GM12878 (cell line): ENCODE results near the gene TTC31. TPM values are rescaled to one million over a fixed set of nuclear protein-coding genes. Genes with fewer than 3 reads are reported as not detected.

Experiments used
- ATAC-seq: fragments of 200-7000 bp; cut with Tn5 transposase; 3 replicates; pipeline ENCODE4 v1.9.1; 2020; ENCODE audit warnings: mild to moderate bottlenecking, moderate library complexity
- BruUV-seq: library from RNA; stranded (reverse); fragments of 400-500 nt; replicated peaks from 2 replicates; lab custom pipeline; 2021; lab: Mats Ljungman, UMichigan
- CTCF ChIA-PET: fragments of 300-600 bp; sonication (Branson Sonifier 250); formaldehyde crosslinking; extraction: SDS; loops from one replicate; lab custom pipeline; 2021; ENCODE audit warnings: inconsistent platforms; lab: Yijun Ruan, JAX
- POLR2A ChIA-PET: fragments of 350-600 bp; formaldehyde crosslinking; extraction: SDS; loops from one replicate; lab custom pipeline; 2021; ENCODE audit warnings: inconsistent platforms; lab: Charles Lee
- RAD21 ChIA-PET: fragments of 300-600 bp; sonication (Branson Sonifier 250); formaldehyde crosslinking; loops from one replicate; lab custom pipeline; 2023; ENCODE audit warnings: antibody characterized with exemption; ENCODE audit not compliant: unreplicated experiment; lab: Charles Lee
- SMC1A ChIA-PET: fragments of 300-600 bp; sonication (Branson Sonifier 250); formaldehyde crosslinking; loops from one replicate; lab custom pipeline; 2023; ENCODE audit not compliant: unreplicated experiment, uncharacterized antibody; lab: Charles Lee
- DNase-seq: peaks from one replicate; pipeline ENCODE4 v3.0.0-alpha.2; 2011; ENCODE audit warnings: low read depth, low spot score
- FAIRE-seq: peaks from 3 replicates; lab custom pipeline; 2011; peaks lifted over from hg19 to GRCh38; lab: Jason Lieb, UNC
- H2AFZ ChIP-seq: 2 replicates; pipeline ENCODE4 v1.6.0; 2011; ENCODE audit warnings: low read depth, low read length, control low read depth; ENCODE audit not compliant: control insufficient read depth
- H3K27ac ChIP-seq: 2 replicates; pipeline ENCODE4 v1.5.1; 2011; ENCODE audit warnings: control low read depth; ENCODE audit not compliant: control insufficient read depth, insufficient read depth
- H3K27me3 ChIP-seq, 2 experiments: replicated peaks in 1 of 2; 2 replicates each; pipeline versions ENCODE4 v1.6.0 to v1.6.1; 2011; ENCODE audit warnings: low read length in 1 of 2; ENCODE audit not compliant: control insufficient read depth in 2 of 2, insufficient read depth in 2 of 2
- H3K36me3 ChIP-seq, 2 experiments: 2 replicates each; pipeline ENCODE4 v1.5.1; 2011; ENCODE audit warnings: low read length in 1 of 2; ENCODE audit not compliant: control insufficient read depth in 2 of 2, insufficient read depth in 2 of 2
- H3K4me1 ChIP-seq: 2 replicates; pipeline ENCODE4 v1.6.1; 2011; ENCODE audit warnings: mild to moderate bottlenecking, low read length, moderate library complexity, mixed read lengths; ENCODE audit not compliant: control insufficient read depth, insufficient read depth
- H3K4me2 ChIP-seq: 2 replicates; pipeline ENCODE4 v1.6.0; 2011; ENCODE audit warnings: control low read depth; ENCODE audit not compliant: control insufficient read depth, insufficient read depth
- H3K4me3 ChIP-seq: fragments of 200-600 bp; sonication (generic); 2 replicates; pipeline ENCODE4 v1.5.1; 2016
- H3K79me2 ChIP-seq: 2 replicates; pipeline ENCODE4 v1.6.0; 2011; ENCODE audit warnings: low read length; ENCODE audit not compliant: control insufficient read depth, insufficient read depth
- H3K9ac ChIP-seq: 2 replicates; pipeline ENCODE4 v1.8.0; 2011; ENCODE audit warnings: low read length, control low read depth, mixed read lengths; ENCODE audit not compliant: control insufficient read depth, insufficient read depth
- H3K9me3 ChIP-seq: replicated peaks from 3 replicates; pipeline ENCODE4 v1.5.1; 2011; ENCODE audit warnings: mild to moderate bottlenecking, low read length; ENCODE audit not compliant: control insufficient read depth, insufficient read depth
- H4K20me1 ChIP-seq: 2 replicates; pipeline ENCODE4 v1.6.0; 2011; ENCODE audit not compliant: control insufficient read depth, insufficient read depth
- BACH1 ChIP-seq: fragments of 450-650 bp; IDR thresholded peaks from 2 replicates; pipeline ENCODE4 v1.6.1; 2017; ENCODE audit warnings: mild to moderate bottlenecking, borderline replicate concordance
- HDGF ChIP-seq: fragments of 450-650 bp; IDR thresholded peaks from 2 replicates; pipeline ENCODE4 v1.6.1; 2016; ENCODE audit warnings: antibody characterized with exemption
- MXI1 ChIP-seq: fragments of 150-350 bp; IDR thresholded peaks from 2 replicates; pipeline ENCODE4 v1.6.1; 2011; ENCODE audit warnings: low read depth, mild to moderate bottlenecking, inconsistent platforms, low read length, improper control_type of control experiment
- WGBS: methylation state at CpG from one replicate; pipeline ENCODE4 v1.1.6; 2016; ENCODE audit warnings: low lambda C conversion rate; ENCODE audit not compliant: insufficient replicate concordance, insufficient coverage; ENCODE audit errors: missing lambda C conversion rate; 5-methylcytosine and 5-hydroxymethylcytosine counted together
- in situ Hi-C: fragments of 300-500 bp; cut with MboI; formaldehyde crosslinking; loops from 9 replicates; pipeline ENCODE4 v1.14.3; 2018; ENCODE audit warnings: mixed read lengths
- intact Hi-C: fragments of 100-400 bp; cut with micrococcal nuclease; formaldehyde crosslinking; loops from one replicate; pipeline ENCODE4 v1.14.2; 2022; ENCODE audit not compliant: unreplicated experiment
- polyA plus RNA-seq, 11 experiments: library from polyadenylated mRNA; depleted of rRNA in 4 of 11; unstranded in 6 of 11; stranded (reverse) in 5 of 11; fragments of >200 nt; fragmentation: Nextera tagmentation in 4 of 11; fragmentation: Illumina TruSeq in 1 of 11; extraction: Ambion mirVana in 4 of 11; extraction: Trizol in 1 of 11; gene quantifications; 1 replicate in 1 of 11; 2 replicates in 10 of 11; pipeline versions ENCODE4 v1.2.1 to v1.2.3, GENCODE V29; 2011 to 2016; ENCODE audit warnings: inconsistent platforms in 2 of 11, missing spikeins in 2 of 11, low read depth in 1 of 11
- total RNA-seq, 4 experiments: library from RNA; depleted of rRNA in 3 of 4; stranded (reverse); fragments of >200 nt in 3 of 4; fragmentation: Illumina TruSeq in 1 of 4; extraction: Trizol in 1 of 4; gene quantifications; 2 replicates each; pipeline versions ENCODE4 v1.2.1 to v1.2.3, GENCODE V29; 2013 to 2021
- TF ChIP-seq, protein P1 (sequence below): fragments of 450-650 bp; formaldehyde crosslinking; IDR thresholded peaks from 2 replicates; pipeline ENCODE4 v1.4.0; 2020; ENCODE audit warnings: mild to moderate bottlenecking, moderate library complexity
- TF ChIP-seq, protein P2 (sequence below): fragments of 450-650 bp; IDR thresholded peaks from 2 replicates; pipeline ENCODE4 v1.6.1; 2016; ENCODE audit warnings: mild to moderate bottlenecking

TTC31 gene
- total and polyA plus RNA-seq, 10 of the 15 experiments (the other 5 are each of a cell fraction or from before 2014, with no cell fraction given): 6.5 to 34.9 (median 25.9) TPM

DNA sequence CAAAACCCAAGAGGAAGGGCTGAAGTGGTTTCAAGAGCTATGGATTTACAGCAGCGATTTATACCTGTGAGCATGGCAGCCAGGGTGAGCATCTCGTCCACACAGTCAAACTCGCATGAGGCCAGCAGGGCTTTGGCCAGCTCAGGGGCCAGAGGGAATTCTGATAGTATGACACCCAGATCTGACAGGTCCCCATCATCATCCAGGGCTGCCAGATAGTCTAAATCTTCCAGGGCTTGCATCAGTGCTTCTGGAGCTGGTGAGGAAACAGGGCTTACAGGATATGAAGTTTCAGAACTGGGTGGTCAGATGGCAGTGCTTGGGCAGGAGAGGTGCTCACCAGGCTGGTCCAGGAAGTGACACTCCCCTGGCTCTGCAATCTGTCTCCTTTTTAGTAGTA is 39.6 kb downstream of the TTC31 start (continued):
- TF ChIP-seq, protein P1, sequence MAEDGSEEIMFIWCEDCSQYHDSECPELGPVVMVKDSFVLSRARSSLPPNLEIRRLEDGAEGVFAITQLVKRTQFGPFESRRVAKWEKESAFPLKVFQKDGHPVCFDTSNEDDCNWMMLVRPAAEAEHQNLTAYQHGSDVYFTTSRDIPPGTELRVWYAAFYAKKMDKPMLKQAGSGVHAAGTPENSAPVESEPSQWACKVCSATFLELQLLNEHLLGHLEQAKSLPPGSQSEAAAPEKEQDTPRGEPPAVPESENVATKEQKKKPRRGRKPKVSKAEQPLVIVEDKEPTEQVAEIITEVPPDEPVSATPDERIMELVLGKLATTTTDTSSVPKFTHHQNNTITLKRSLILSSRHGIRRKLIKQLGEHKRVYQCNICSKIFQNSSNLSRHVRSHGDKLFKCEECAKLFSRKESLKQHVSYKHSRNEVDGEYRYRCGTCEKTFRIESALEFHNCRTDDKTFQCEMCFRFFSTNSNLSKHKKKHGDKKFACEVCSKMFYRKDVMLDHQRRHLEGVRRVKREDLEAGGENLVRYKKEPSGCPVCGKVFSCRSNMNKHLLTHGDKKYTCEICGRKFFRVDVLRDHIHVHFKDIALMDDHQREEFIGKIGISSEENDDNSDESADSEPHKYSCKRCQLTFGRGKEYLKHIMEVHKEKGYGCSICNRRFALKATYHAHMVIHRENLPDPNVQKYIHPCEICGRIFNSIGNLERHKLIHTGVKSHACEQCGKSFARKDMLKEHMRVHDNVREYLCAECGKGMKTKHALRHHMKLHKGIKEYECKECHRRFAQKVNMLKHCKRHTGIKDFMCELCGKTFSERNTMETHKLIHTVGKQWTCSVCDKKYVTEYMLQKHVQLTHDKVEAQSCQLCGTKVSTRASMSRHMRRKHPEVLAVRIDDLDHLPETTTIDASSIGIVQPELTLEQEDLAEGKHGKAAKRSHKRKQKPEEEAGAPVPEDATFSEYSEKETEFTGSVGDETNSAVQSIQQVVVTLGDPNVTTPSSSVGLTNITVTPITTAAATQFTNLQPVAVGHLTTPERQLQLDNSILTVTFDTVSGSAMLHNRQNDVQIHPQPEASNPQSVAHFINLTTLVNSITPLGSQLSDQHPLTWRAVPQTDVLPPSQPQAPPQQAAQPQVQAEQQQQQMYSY (CRISPR knock-in tag): no peak
- TF ChIP-seq MXI1: no peak
- TF ChIP-seq, protein P2, sequence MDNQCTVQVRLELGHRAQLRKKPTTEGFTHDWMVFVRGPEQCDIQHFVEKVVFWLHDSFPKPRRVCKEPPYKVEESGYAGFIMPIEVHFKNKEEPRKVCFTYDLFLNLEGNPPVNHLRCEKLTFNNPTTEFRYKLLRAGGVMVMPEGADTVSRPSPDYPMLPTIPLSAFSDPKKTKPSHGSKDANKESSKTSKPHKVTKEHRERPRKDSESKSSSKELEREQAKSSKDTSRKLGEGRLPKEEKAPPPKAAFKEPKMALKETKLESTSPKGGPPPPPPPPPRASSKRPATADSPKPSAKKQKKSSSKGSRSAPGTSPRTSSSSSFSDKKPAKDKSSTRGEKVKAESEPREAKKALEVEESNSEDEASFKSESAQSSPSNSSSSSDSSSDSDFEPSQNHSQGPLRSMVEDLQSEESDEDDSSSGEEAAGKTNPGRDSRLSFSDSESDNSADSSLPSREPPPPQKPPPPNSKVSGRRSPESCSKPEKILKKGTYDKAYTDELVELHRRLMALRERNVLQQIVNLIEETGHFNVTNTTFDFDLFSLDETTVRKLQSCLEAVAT: no peak

DNA sequence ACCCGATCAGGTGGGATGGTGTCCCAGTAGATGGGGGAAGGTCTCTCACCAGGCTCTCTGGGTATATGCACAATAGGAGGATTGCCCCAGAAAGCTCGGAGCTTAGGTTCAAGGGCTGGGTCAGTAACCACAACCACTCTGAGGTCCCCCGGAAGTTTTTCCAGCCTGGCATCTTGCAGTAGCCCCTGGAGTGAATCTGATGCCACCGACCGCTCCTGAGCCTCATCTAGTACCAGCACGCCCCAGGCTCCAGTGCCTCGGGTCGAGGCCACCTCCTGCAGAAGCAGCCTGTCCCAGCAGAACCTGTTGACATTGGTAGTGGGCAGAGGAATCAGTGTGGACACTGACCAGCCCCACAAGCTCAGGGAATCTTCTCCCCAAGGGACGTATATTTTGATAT is 41.1 kb downstream of the TTC31 start:
- CTCF ChIA-PET: no interaction called here
- DNase-seq: no peak
- H3K27ac ChIP-seq: no peak overlapping the region
- no peak for ATAC-seq
- peaks cover 18% of the 10 kb centered on the region for H3K79me2 ChIP-seq
- intact Hi-C loops (no loop called here), in situ Hi-C loops (no loop called here)
- no peak overlapping the region for H2AFZ ChIP-seq
- H3K4me3 ChIP-seq: no peak overlapping the region
- no peak for FAIRE-seq
- H4K20me1 ChIP-seq: no peaks in the 10 kb centered on the region
- POLR2A ChIA-PET: no interaction called here
- SMC1A ChIA-PET: no interaction called here
- peaks cover 21% of the 10 kb centered on the region for H3K4me1 ChIP-seq
- 84% methylated on average over 9 of the region's 9 CpGs for WGBS
- BruUV-seq: no TSS peak
- no peak overlapping the region for H3K4me2 ChIP-seq
- no peaks in the 10 kb centered on the region for H3K27me3 ChIP-seq
- no peak overlapping the region for H3K9ac ChIP-seq
- peaks cover 12 to 17% of the 10 kb centered on the region in 2 experiments for H3K36me3 ChIP-seq
- no peak for TF ChIP-seq HDGF
- TF ChIP-seq BACH1: no peak
- H3K9me3 ChIP-seq: no peaks in the 10 kb centered on the region
- RAD21 ChIA-PET: no interaction called here
